GM19035 (cell line): ENCODE data around the gene TRIM60.
"Not testable (repeated sequence)": the region's sequence is repeated elsewhere in the genome, so short reads cannot be mapped to it uniquely, and the experiment has no call there.

Experiments used
- ATAC-seq: cut with Tn5 transposase; IDR thresholded peaks from one replicate; pipeline ENCODE4 v1.9.1; 2021; ENCODE audit not compliant: unreplicated experiment

Gene TRIM60

DNA sequence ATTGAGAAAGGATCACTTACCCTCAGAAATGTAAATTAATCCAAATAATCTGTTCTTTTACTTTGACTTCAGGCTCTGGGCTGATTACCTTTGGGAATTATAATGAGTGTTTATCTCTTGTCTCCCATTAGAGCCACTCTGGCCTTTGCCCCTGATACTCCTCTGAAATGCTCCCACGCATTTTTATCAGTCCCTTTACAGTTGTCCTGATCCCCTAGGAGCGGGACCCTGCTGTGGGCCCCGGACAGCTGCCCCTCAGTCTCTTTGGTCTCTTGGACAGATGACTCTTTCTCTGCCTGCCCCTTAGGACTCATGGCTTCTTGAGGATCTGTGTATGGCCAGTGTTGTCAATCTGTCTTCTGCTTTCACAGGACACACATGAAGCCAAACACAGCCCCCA lies 20.8 kb downstream of the TRIM60 start:
- no peak for ATAC-seq

DNA sequence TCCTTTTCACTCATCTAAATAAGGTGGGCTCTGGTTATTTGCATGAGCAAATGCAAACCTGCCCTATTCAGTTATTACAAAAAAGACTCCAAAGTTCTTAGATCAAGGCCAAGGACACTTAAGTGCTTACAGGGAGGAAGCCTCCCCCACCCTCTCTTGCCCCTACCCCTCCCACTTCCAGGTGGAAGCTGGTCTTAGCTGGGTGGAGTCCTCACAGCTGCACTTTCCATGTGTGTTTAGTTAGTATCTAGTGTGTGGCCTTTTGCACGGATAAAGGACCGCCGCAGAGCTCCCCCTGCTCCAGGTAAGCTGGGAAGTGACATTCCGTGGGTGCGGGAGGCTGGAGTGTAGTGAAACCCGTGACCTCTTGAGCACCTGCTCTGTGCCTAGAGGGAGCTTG lies 21.8 kb downstream of the TRIM60 start, which contains the start of gene TRIM75:
Gene TRIM75 (plus strand): TSS at position 222 of the 400 bp plus-strand sequence. CDS start 5,282 bp downstream, outside the sequence.
- ATAC-seq, result no peak

GRCh38 chr4:165055601-165056000 lies 23.8 kb downstream of the TRIM60 start:
- ATAC-seq, result no peak

GRCh38 chr4:165058666-165059065 lies 26.9 kb downstream of the TRIM60 start:
- no peak for ATAC-seq

DNA sequence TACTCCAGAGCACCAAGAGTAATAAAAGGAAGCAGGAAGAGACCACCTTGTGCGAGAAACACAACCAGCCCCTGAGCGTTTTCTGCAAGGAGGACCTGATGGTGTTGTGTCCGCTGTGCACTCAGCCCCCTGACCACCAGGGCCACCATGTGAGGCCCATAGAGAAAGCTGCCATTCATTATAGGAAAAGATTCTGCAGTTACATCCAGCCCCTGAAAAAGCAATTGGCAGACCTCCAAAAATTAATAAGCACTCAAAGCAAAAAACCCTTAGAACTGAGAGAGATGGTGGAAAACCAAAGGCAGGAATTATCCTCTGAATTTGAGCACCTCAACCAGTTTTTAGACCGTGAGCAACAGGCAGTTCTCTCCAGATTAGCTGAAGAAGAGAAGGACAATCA lies 27.6 kb downstream of the TRIM60 start:
- ATAC-seq, result no peak

- ATAC-seq, result no peak
These were observed 29.1 kb downstream of the TRIM60 start for GRCh38 chr4:165060938-165061337.

DNA sequence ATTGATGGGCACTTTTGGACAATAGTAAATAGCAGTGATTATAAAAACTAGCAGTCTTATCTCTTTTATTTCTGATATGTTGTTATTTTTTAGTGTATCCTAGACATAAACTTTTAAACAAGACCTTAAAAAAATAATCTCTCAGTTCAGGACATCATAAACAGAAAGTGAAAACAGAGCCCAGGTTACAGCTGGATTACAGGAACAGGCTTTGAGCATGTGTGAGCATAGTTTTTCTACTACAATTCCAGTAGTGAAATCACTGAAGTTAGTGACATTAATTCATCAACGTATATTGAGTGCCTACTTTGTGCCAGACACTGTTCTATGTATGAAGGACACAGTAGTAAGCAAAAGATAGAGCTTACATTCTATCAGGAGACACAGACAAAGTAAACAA lies 38.8 kb downstream of the TRIM60 start:
- ATAC-seq, result no peak

DNA sequence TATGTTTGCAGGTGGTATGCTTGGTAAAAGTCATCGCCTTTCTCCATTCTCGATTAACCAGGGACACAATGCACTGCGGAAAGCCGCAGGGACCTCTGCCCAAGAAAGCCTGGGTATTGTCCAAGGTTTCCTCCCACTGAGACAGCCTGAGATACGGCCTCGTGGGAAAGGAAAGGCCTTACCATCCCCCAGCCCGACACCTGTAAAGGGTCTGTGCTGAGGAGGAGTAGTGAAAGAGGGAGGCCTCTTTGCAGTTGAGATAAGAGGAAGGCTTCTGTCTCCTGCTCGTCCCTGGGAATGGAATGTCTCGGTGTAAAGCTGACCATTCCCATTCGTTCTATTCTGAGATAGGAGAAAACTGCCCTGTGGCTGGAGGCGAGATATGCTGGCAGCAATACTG lies 41.5 kb downstream of the TRIM60 start:
- ATAC-seq, result not testable (repeated sequence)

GRCh38 chr4:165077034-165077578 lies 45.3 kb downstream of the TRIM60 start:
- no peak for ATAC-seq

DNA sequence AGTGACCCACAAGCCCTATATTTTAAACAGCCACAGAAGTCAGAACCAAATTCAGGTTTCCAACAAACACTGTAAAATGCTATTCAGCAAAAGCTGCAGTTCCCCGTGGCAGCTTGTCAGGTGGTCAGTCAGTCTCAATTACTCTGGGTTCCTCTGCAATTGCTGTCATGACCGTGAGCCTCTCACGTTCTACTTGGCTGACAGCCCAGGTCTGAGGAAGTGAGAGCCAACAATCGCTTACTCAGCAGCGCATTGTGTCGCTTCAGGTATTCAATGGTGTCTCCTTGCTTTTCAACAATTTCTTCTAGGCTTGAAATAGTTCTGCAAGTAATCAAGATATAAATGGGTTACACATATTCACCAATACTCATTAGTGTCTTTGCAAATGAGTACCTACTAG lies 47.7 kb downstream of the TRIM60 start:
- no peak for ATAC-seq

DNA sequence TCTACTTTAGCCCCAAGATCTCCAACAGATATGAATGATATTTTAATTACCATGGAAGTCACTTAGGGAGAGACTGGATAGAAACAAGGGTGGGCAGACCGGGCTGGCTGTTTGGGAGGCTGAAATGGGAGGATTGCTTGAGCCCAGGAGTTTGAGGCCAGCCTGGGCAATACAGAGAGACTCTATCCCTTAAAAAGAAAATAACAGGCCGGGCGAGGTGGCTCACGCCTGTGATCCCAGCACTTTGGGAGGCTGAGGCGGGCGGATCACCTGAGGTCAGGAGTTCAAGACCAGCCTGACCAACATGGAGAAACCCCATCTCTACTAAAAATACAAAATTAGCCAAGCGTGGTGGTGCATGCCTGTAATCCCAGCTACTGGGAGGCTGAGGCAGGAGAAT lies 53.0 kb downstream of the TRIM60 start:
- ATAC-seq, result not testable (repeated sequence)

GRCh38 chr4:165085946-165086345 lies 54.1 kb downstream of the TRIM60 start:
- no peak for ATAC-seq

DNA sequence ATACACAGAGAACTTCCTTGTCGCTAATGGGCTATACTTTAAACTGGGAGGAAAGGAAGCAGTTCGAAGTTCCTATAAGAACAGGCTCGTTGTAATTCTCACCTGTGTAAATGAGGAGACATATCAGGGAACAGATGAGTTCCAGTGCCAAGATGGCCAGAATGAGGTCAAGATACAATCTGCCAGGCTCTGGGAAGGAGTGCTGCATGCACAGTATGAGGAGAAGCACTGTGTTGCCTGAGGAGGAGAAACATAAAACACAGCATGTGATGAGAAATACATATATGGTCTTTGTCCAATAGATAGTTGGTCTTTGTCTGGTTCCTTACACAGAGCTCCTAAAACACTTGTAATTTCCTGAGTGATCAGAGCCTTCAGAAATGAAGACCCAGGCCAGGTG lies 56.6 kb downstream of the TRIM60 start:
- ATAC-seq, result no peak
